PC-3 (cell line): Measurements from ENCODE around the gene YTHDC1. TPM values are rescaled to one million over a fixed set of nuclear protein-coding genes. Genes with fewer than 3 reads are reported as not detected.

Experiments used
- ATAC-seq: fragments of 200-7000 bp; cut with Tn5 transposase; 2 replicates; pipeline ENCODE4 v1.9.1; 2020; ENCODE audit warnings: mild to moderate bottlenecking, moderate library complexity
- BruUV-seq: library from RNA; stranded (reverse); fragments of 400-500 nt; replicated peaks from 2 replicates; lab custom pipeline; 2021; lab: Mats Ljungman, UMichigan
- CTCF ChIA-PET: fragments of 300-600 bp; sonication (Branson Sonifier 250); formaldehyde crosslinking; loops from one replicate; lab custom pipeline; 2022; ENCODE audit warnings: antibody characterized with exemption; lab: Charles Lee
- POLR2A ChIA-PET: fragments of 300-600 bp; sonication (Branson Sonifier 250); formaldehyde crosslinking; loops from one replicate; lab custom pipeline; 2022; ENCODE audit warnings: antibody characterized with exemption; ENCODE audit not compliant: unreplicated experiment; lab: Charles Lee
- DNase-seq: peaks from one replicate; pipeline ENCODE4 v3.0.0-alpha.2; 2015
- H2AFZ ChIP-seq: fragments of 300-600 bp; sonication (generic); 2 replicates; pipeline ENCODE4 v1.6.0; 2016; ENCODE audit warnings: antibody characterized with exemption, low read length
- H3F3A ChIP-seq: fragments of 300-600 bp; sonication (generic); one replicate; pipeline ENCODE4 v1.6.0; 2017; ENCODE audit warnings: antibody characterized with exemption, low read length, control low read depth, mild to moderate bottlenecking; ENCODE audit not compliant: unreplicated experiment
- H3K27ac ChIP-seq: fragments of 300-600 bp; sonication (generic); 2 replicates; pipeline ENCODE4 v1.5.1; 2016; ENCODE audit warnings: mild to moderate bottlenecking, low read length
- H3K27me3 ChIP-seq: fragments of 300-600 bp; sonication (generic); 2 replicates; pipeline ENCODE4 v1.6.1; 2016; ENCODE audit warnings: low read length, mixed read lengths
- H3K36me3 ChIP-seq: fragments of 300-600 bp; sonication (generic); 2 replicates; pipeline ENCODE4 v1.6.1; 2016; ENCODE audit warnings: low read depth, mixed run types, low read length, mixed read lengths
- H3K4me1 ChIP-seq: fragments of 300-600 bp; sonication (generic); 2 replicates; pipeline ENCODE4 v1.5.1; 2016; ENCODE audit warnings: low read length; ENCODE audit not compliant: insufficient read depth
- H3K4me2 ChIP-seq: fragments of 300-600 bp; sonication (generic); 2 replicates; pipeline ENCODE4 v1.6.0; 2016; ENCODE audit warnings: low read length
- H3K4me3 ChIP-seq: fragments of 300-600 bp; sonication (generic); 2 replicates; pipeline ENCODE4 v1.5.1; 2016; ENCODE audit warnings: mild to moderate bottlenecking, low read length, mixed read lengths
- H3K79me2 ChIP-seq: fragments of 300-600 bp; sonication (generic); 2 replicates; pipeline ENCODE4 v1.6.1; 2017; ENCODE audit warnings: low read length, mixed read lengths
- H3K9ac ChIP-seq: fragments of 300-600 bp; sonication (generic); 2 replicates; pipeline ENCODE4 v1.6.0; 2016; ENCODE audit warnings: mild to moderate bottlenecking, low read length
- H3K9me2 ChIP-seq: fragments of 300-600 bp; sonication (generic); replicated peaks from 2 replicates; pipeline ENCODE4 v1.6.1; 2016; ENCODE audit warnings: mixed run types, low read length, mixed read lengths
- H3K9me3 ChIP-seq: fragments of 300-600 bp; sonication (generic); 2 replicates; pipeline ENCODE4 v1.6.1; 2016; ENCODE audit warnings: low read length, mixed read lengths
- H4K20me1 ChIP-seq: fragments of 300-600 bp; sonication (generic); 2 replicates; pipeline ENCODE4 v1.6.1; 2016; ENCODE audit warnings: low read length, mixed read lengths
- CTCF ChIP-seq: fragments of 300-600 bp; sonication (generic); conservative IDR thresholded peaks from 2 replicates; pipeline ENCODE4 v1.5.1; 2017; ENCODE audit warnings: antibody characterized with exemption, low read depth, mild to moderate bottlenecking, low read length
- EZH2 ChIP-seq: fragments of 300-600 bp; sonication (generic); IDR thresholded peaks from one replicate; pipeline ENCODE4 v1.6.1; 2017; ENCODE audit warnings: antibody characterized with exemption, mild to moderate bottlenecking, low read length; ENCODE audit not compliant: unreplicated experiment
- EZH2phosphoT487 ChIP-seq: fragments of 300-600 bp; sonication (generic); IDR thresholded peaks from 2 replicates; pipeline ENCODE4 v1.6.1; 2018; ENCODE audit warnings: mild to moderate bottlenecking, antibody characterized with exemption, low read length, borderline replicate concordance
- intact Hi-C: fragments of 100-400 bp; cut with micrococcal nuclease; formaldehyde crosslinking; loops from 2 replicates; pipeline ENCODE4 v1.9.0; 2023
- total RNA-seq: library from RNA; depleted of rRNA; stranded (reverse); fragments of >200 nt; gene quantifications from 2 replicates; pipeline ENCODE4 v1.2.3, GENCODE V29; 2014

Gene YTHDC1
- total RNA-seq, 1 experiment from 2014 or later: 55.5 TPM

GRCh38 chr4:68342134-68342533 lies 7.8 kb downstream of the YTHDC1 start:
- peak; percentile 30 for DNase-seq
- Histone ChIP-seq H3K9me3 (no peaks in the 10 kb centered on the region), H3K27ac (no peak overlapping the region), H3K36me3 (peaks cover 11% of the 10 kb centered on the region; the same call in 1 of the 2 replicates), H3K27me3 (no peaks in the 10 kb centered on the region), H3F3A (peaks cover 6% of the 10 kb centered on the region), H2AFZ (no peak overlapping the region), H3K9ac (no peak overlapping the region), H3K9me2 (no peaks in the 10 kb centered on the region), H3K79me2 (peaks cover 100% of the 10 kb centered on the region), H3K4me3 (no peak overlapping the region), H3K4me1 (peaks cover 26% of the 10 kb centered on the region), H4K20me1 (peaks cover 92% of the 10 kb centered on the region), H3K4me2 (no peak overlapping the region)
- BruUV-seq: no TSS peak
- ATAC-seq: no peak
- ChIA-PET CTCF (no interaction called here), POLR2A (no interaction called here)
- TF ChIP-seq CTCF: no peak
- TF ChIP-seq EZH2phosphoT487: no peak
- no peak for TF ChIP-seq EZH2
- intact Hi-C loops: loop anchor here (10.0 kb wide), 1 partner anchor 753 kb away; the partner anchor contains the start of gene UGT2B7

- H3K27me3 ChIP-seq: no peaks in the 10 kb centered on the region
- no peak for ATAC-seq
- BruUV-seq: no TSS peak
- H3K27ac ChIP-seq: no peak overlapping the region
- H4K20me1 ChIP-seq: peaks cover 69% of the 10 kb centered on the region
- H3F3A ChIP-seq: no peaks in the 10 kb centered on the region
- H3K9me2 ChIP-seq: no peaks in the 10 kb centered on the region
- H3K79me2 ChIP-seq: peaks cover 94% of the 10 kb centered on the region
- ChIA-PET CTCF (no interaction called here), POLR2A (no interaction called here)
- TF ChIP-seq EZH2: no peak
- TF ChIP-seq EZH2phosphoT487: no peak
- no peak for TF ChIP-seq CTCF
- H2AFZ ChIP-seq: no peak overlapping the region
- no peaks in the 10 kb centered on the region for H3K4me1 ChIP-seq
- no peak overlapping the region for H3K4me2 ChIP-seq
- intact Hi-C loops: no loop called here
- no peak for DNase-seq
- H3K9ac ChIP-seq: no peak overlapping the region
- H3K36me3 ChIP-seq: peaks cover 39% of the 10 kb centered on the region
- H3K9me3 ChIP-seq: no peaks in the 10 kb centered on the region
- no peak overlapping the region for H3K4me3 ChIP-seq
These were observed 11.3 kb downstream of the YTHDC1 start for GRCh38 chr4:68338625-68339024.

- Histone ChIP-seq H3K4me1 (no peaks in the 10 kb centered on the region), H3K27ac (no peak overlapping the region), H3K9me2 (no peaks in the 10 kb centered on the region), H3K79me2 (peaks cover 83% of the 10 kb centered on the region), H3K27me3 (no peaks in the 10 kb centered on the region), H3K9me3 (no peaks in the 10 kb centered on the region), H3K4me2 (no peak overlapping the region), H3K9ac (no peak overlapping the region), H3K36me3 (peaks cover 50% of the 10 kb centered on the region), H3F3A (no peaks in the 10 kb centered on the region), H2AFZ (no peak overlapping the region), H4K20me1 (peaks cover 65% of the 10 kb centered on the region), H3K4me3 (no peak overlapping the region)
- intact Hi-C loops: no loop called here
- no peak for ATAC-seq
- TSS peak; percentile 52 for BruUV-seq
- no peak for DNase-seq
- TF ChIP-seq EZH2phosphoT487: no peak
- no peak for TF ChIP-seq EZH2
- no peak for TF ChIP-seq CTCF
- POLR2A ChIA-PET: no interaction called here
- CTCF ChIA-PET: no interaction called here
These were observed 12.4 kb downstream of the YTHDC1 start for GRCh38 chr4:68337522-68337921.
